ENCODE data around the gene SDK1. TPM values are rescaled to one million over a fixed set of nuclear protein-coding genes. Genes with fewer than 3 reads are reported as not detected.

The SDK1 gene
- total RNA-seq, 1 donor from 2014 or later, result 10.4 TPM

- ATAC-seq (no peak), DNase-seq (no peak)
- no peaks in the 10 kb centered on the region for H3K36me3 ChIP-seq
- no peaks in the 10 kb centered on the region for H3K27me3 ChIP-seq
- no peaks in the 10 kb centered on the region for H3K4me1 ChIP-seq
- intact Hi-C loops (cut with DNase I), result no loop called here
- H3K9me3 ChIP-seq, result no peaks in the 10 kb centered on the region
- TF ChIP-seq CTCF (IDR thresholded peaks at IDR 0.05), result no peak
- no peak overlapping the region for H3K4me3 ChIP-seq
- H3K27ac ChIP-seq, result no peak overlapping the region
Observed at GRCh38 chr7:3378390-3379150, 77.5 kb downstream of the SDK1 start.

- Histone ChIP-seq H3K4me1 (no peaks in the 10 kb centered on the region), H3K4me3 (no peak overlapping the region), H3K36me3 (no peaks in the 10 kb centered on the region), H3K9me3 (no peaks in the 10 kb centered on the region), H3K27me3 (no peaks in the 10 kb centered on the region), H3K27ac (no peak overlapping the region)
- TF ChIP-seq CTCF (IDR thresholded peaks at IDR 0.05), result no peak
- intact Hi-C loops (cut with DNase I), result no loop called here
- ATAC-seq (no peak), DNase-seq (no peak)
Observed at GRCh38 chr7:3380034-3380433, 79.0 kb downstream of the SDK1 start.

DNA sequence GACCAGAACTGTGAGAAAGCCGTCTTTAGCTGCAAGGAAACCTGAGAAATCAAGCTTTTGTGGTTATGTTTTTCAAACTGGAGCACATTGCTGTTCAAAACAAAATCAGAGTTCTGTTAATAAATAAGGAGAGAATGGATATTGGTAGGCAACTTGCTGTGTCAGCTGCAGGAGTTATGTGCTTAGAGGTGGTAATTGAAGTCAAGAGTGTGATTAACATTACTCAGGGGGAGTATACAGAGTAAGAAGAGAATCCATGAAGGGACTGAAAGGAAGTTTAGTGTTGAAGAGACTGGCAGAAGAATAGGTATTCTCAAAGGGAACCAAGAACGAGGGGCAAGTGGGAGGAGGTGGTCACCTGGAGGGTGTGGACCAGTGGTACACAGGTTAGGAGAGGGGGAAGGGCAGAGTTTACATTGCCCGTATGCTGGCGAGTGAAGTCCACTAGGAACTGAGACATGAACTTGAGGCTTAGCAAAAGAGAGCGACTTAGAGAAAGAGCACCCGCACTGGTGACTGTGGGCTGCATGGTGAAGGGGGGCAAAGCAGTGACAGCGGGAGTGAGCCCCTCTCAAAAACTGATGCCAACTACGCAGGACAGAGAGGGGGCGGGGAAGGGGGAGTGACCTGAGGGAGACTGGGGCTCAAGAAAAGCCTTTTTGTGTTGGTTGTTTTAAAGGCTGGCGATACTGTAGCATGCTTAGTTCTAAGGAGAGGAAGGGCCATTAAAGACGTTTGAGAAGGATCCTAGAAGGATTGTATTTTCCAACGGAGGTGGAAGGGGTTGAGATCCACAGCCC lies 80.0 kb downstream of the SDK1 start:
- intact Hi-C loops (cut with DNase I), result no loop called here
- Histone ChIP-seq H3K4me3 (no peak overlapping the region), H3K36me3 (no peaks in the 10 kb centered on the region), H3K27ac (no peak overlapping the region), H3K9me3 (no peaks in the 10 kb centered on the region), H3K4me1 (no peaks in the 10 kb centered on the region), H3K27me3 (no peaks in the 10 kb centered on the region)
- no peak for TF ChIP-seq CTCF (IDR thresholded peaks at IDR 0.05)
- DNase-seq (no peak), ATAC-seq (no peak)

GRCh38 chr7:3386423-3387190 lies 85.6 kb downstream of the SDK1 start:
- H3K36me3 ChIP-seq, result no peaks in the 10 kb centered on the region
- intact Hi-C loops (cut with DNase I), result no loop called here
- no peak overlapping the region for H3K4me3 ChIP-seq
- DNase-seq, result no peak
- H3K27ac ChIP-seq, result no peak overlapping the region
- H3K27me3 ChIP-seq, result no peaks in the 10 kb centered on the region
- no peak for TF ChIP-seq CTCF (IDR thresholded peaks at IDR 0.05)
- ATAC-seq, result no peak
- no peaks in the 10 kb centered on the region for H3K4me1 ChIP-seq
- no peaks in the 10 kb centered on the region for H3K9me3 ChIP-seq

GRCh38 chr7:3393862-3394261 lies 92.8 kb downstream of the SDK1 start:
- no peaks in the 10 kb centered on the region for H3K9me3 ChIP-seq
- H3K27me3 ChIP-seq, result no peaks in the 10 kb centered on the region
- DNase-seq, result no peak
- intact Hi-C loops (cut with DNase I), result no loop called here
- H3K4me1 ChIP-seq, result no peaks in the 10 kb centered on the region
- ATAC-seq, result no peak
- no peak overlapping the region for H3K27ac ChIP-seq
- TF ChIP-seq CTCF (IDR thresholded peaks at IDR 0.05), result no peak
- H3K36me3 ChIP-seq, result no peaks in the 10 kb centered on the region
- no peak overlapping the region for H3K4me3 ChIP-seq

Data from upper lobe of right lung (tissue), 1 donor.